Trophoblast cell (in vitro differentiated cells and primary cell): Measurements from ENCODE around the gene BICC1.

Experiments used
- DNase-seq, 2 donors: peaks; one replicate each; pipeline ENCODE4 v3.0.0-alpha.2; 2016
- H2AFZ ChIP-seq: 2 replicates; pipeline ENCODE4 v1.6.1; 2013; ENCODE audit warnings: low read length, moderate library complexity, mild to moderate bottlenecking; ENCODE audit not compliant: insufficient read depth, poor library complexity
- H2AK5ac ChIP-seq: 2 replicates; pipeline ENCODE4 v1.6.1; 2013; ENCODE audit warnings: mild to moderate bottlenecking, low read length
- H2BK120ac ChIP-seq: 2 replicates; pipeline ENCODE4 v1.6.1; 2013; ENCODE audit warnings: low read length, mild to moderate bottlenecking, moderate library complexity; ENCODE audit not compliant: insufficient read depth, poor library complexity
- H2BK12ac ChIP-seq: 2 replicates; pipeline ENCODE4 v1.6.1; 2013; ENCODE audit warnings: mild to moderate bottlenecking, low read length, moderate library complexity
- H2BK5ac ChIP-seq: 2 replicates; pipeline ENCODE4 v1.6.1; 2013; ENCODE audit warnings: low read length, low read depth, moderate library complexity, mild to moderate bottlenecking; ENCODE audit not compliant: poor library complexity
- H3K14ac ChIP-seq: 2 replicates; pipeline ENCODE4 v1.6.1; 2013; ENCODE audit warnings: mild to moderate bottlenecking, low read length
- H3K18ac ChIP-seq: 2 replicates; pipeline ENCODE4 v1.6.1; 2013; ENCODE audit warnings: mild to moderate bottlenecking, low read length
- H3K23ac ChIP-seq: 2 replicates; pipeline ENCODE4 v1.6.1; 2013; ENCODE audit warnings: low read length
- H3K27ac ChIP-seq: 2 replicates; pipeline ENCODE4 v1.5.1; 2013; ENCODE audit warnings: low read depth, mild to moderate bottlenecking, inconsistent platforms, low read length, moderate library complexity
- H3K27me3 ChIP-seq: 2 replicates; pipeline ENCODE4 v1.6.1; 2013; ENCODE audit warnings: inconsistent platforms, mild to moderate bottlenecking, low read length, moderate library complexity; ENCODE audit not compliant: insufficient read depth
- H3K36me3 ChIP-seq, 2 experiments: 1 replicate in 1 of 2; 2 replicates in 1 of 2; pipeline ENCODE4 v1.6.1; 2013; ENCODE audit warnings: low read length in 2 of 2, mild to moderate bottlenecking in 2 of 2, moderate library complexity in 1 of 2; ENCODE audit not compliant: insufficient read depth in 2 of 2, control insufficient read depth in 1 of 2
- H3K4ac ChIP-seq: 2 replicates; pipeline ENCODE4 v1.6.1; 2013; ENCODE audit warnings: low read depth, mild to moderate bottlenecking, low read length, moderate library complexity
- H3K4me1 ChIP-seq, 2 experiments: 1 replicate in 1 of 2; 2 replicates in 1 of 2; pipeline ENCODE4 v1.6.1; 2013; ENCODE audit warnings: low read length in 2 of 2, mild to moderate bottlenecking in 2 of 2, moderate library complexity in 1 of 2; ENCODE audit not compliant: insufficient read depth in 2 of 2, control insufficient read depth in 1 of 2
- H3K4me2 ChIP-seq: 2 replicates; pipeline ENCODE4 v1.6.1; 2013; ENCODE audit warnings: inconsistent platforms, mild to moderate bottlenecking, low read length, moderate library complexity
- H3K4me3 ChIP-seq: 2 replicates; pipeline ENCODE4 v1.5.1; 2013; ENCODE audit warnings: mild to moderate bottlenecking, low read depth, low read length, inconsistent platforms
- H3K79me1 ChIP-seq: one replicate; pipeline ENCODE4 v1.6.1; 2013; ENCODE audit warnings: low read length
- H3K79me2 ChIP-seq: 2 replicates; pipeline ENCODE4 v1.6.1; 2013; ENCODE audit warnings: low read length, mild to moderate bottlenecking; ENCODE audit not compliant: control insufficient read depth, insufficient read depth, poor library complexity
- H3K9ac ChIP-seq: 2 replicates; pipeline ENCODE4 v1.6.1; 2013; ENCODE audit warnings: mild to moderate bottlenecking, low read length
- H3K9me3 ChIP-seq: 2 replicates; pipeline ENCODE4 v1.6.1; 2013; ENCODE audit warnings: low read depth, mild to moderate bottlenecking, control low read depth, inconsistent platforms, low read length; ENCODE audit not compliant: insufficient read depth
- H4K12ac ChIP-seq: 2 replicates; pipeline ENCODE4 v1.6.1; 2013; ENCODE audit warnings: low read depth, mild to moderate bottlenecking, low read length, moderate library complexity
- H4K8ac ChIP-seq: 2 replicates; pipeline ENCODE4 v1.6.1; 2013; ENCODE audit warnings: low read depth, mild to moderate bottlenecking, low read length, moderate library complexity
- H4K91ac ChIP-seq: one replicate; pipeline ENCODE4 v1.6.1; 2013; ENCODE audit warnings: low read depth, mild to moderate bottlenecking, low read length, moderate library complexity
- WGBS: extraction: QIAGEN DNeasy Blood & Tissue Kit; methylation state at CpG from one replicate; pipeline ENCODE4 v1.1.7; 2013; ENCODE audit warnings: missing lambda C conversion rate; ENCODE audit not compliant: insufficient read length, insufficient coverage; ENCODE audit errors: extremely low coverage; 5-methylcytosine and 5-hydroxymethylcytosine counted together

Gene BICC1

GRCh38 chr10:58513188-58514110 is 777 bp downstream of the BICC1 start:
- peaks cover 0 to 3% of the 10 kb centered on the region in 2 experiments for H3K4me1 ChIP-seq
- H3K4me2 ChIP-seq, result peak overlapping the region; percentile 95
- H2BK12ac ChIP-seq, result no peak overlapping the region
- peaks cover 2% of the 10 kb centered on the region for H3K27me3 ChIP-seq
- no peak overlapping the region for H3K18ac ChIP-seq
- no peak overlapping the region for H3K27ac ChIP-seq
- H2AFZ ChIP-seq, result no peak overlapping the region
- H2AK5ac ChIP-seq, result no peak overlapping the region
- H3K4me3 ChIP-seq, result peak overlapping the region; percentile 76
- H3K14ac ChIP-seq, result no peak overlapping the region
- no CpG with 5 or more reads among the region's 53 CpGs for WGBS
- H3K79me2 ChIP-seq, result no peaks in the 10 kb centered on the region
- no peak overlapping the region for H2BK120ac ChIP-seq
- H2BK5ac ChIP-seq, result no peak overlapping the region
- H3K79me1 ChIP-seq, result no peaks in the 10 kb centered on the region
- no peaks in the 10 kb centered on the region for H3K9me3 ChIP-seq
- no peak overlapping the region for H3K4ac ChIP-seq
- DNase-seq, result peak in 1 of 2 donors; percentile 22
- no peak overlapping the region for H3K23ac ChIP-seq
- no peak overlapping the region for H3K9ac ChIP-seq
- H3K36me3 ChIP-seq, result no peaks in the 10 kb centered on the region
- no peak overlapping the region for H4K8ac ChIP-seq
- no peak overlapping the region for H4K12ac ChIP-seq
- H4K91ac ChIP-seq, result no peak overlapping the region

GRCh38 chr10:58514111-58514770 is 1.6 kb downstream of the BICC1 start:
- Histone ChIP-seq H3K18ac (no peak overlapping the region), H2BK12ac (no peak overlapping the region), H3K14ac (no peak overlapping the region), H3K36me3 (no peaks in the 10 kb centered on the region), H2AFZ (no peak overlapping the region), H3K4me2 (no peak overlapping the region), H4K12ac (no peak overlapping the region), H3K4ac (no peak overlapping the region), H4K91ac (no peak overlapping the region), H3K4me1 (peaks cover 0 to 3% of the 10 kb centered on the region in 2 experiments), H3K79me2 (no peaks in the 10 kb centered on the region), H2AK5ac (no peak overlapping the region), H3K23ac (no peak overlapping the region), H3K4me3 (no peak overlapping the region), H3K27me3 (peaks cover 2% of the 10 kb centered on the region), H2BK120ac (no peak overlapping the region), H3K27ac (no peak overlapping the region), H3K79me1 (no peaks in the 10 kb centered on the region), H4K8ac (no peak overlapping the region), H3K9me3 (no peaks in the 10 kb centered on the region), H3K9ac (no peak overlapping the region), H2BK5ac (no peak overlapping the region)
- no peak for DNase-seq
- no CpG with 5 or more reads among the region's 13 CpGs for WGBS

- Histone ChIP-seq H3K4me2 (no peak overlapping the region), H2AFZ (no peak overlapping the region), H3K27ac (no peak overlapping the region), H3K4me1 (peaks cover 0 to 3% of the 10 kb centered on the region in 2 experiments), H3K36me3 (no peaks in the 10 kb centered on the region), H3K14ac (no peak overlapping the region), H2BK120ac (no peak overlapping the region), H2BK12ac (no peak overlapping the region), H3K9me3 (no peaks in the 10 kb centered on the region), H3K4me3 (no peak overlapping the region), H4K91ac (no peak overlapping the region), H3K79me2 (no peaks in the 10 kb centered on the region), H3K4ac (no peak overlapping the region), H2BK5ac (no peak overlapping the region), H4K12ac (no peak overlapping the region), H3K9ac (no peak overlapping the region), H3K18ac (no peak overlapping the region), H4K8ac (no peak overlapping the region), H2AK5ac (no peak overlapping the region), H3K79me1 (no peaks in the 10 kb centered on the region), H3K23ac (no peak overlapping the region), H3K27me3 (peaks cover 2% of the 10 kb centered on the region)
- no CpG with 5 or more reads among the region's 4 CpGs for WGBS
- DNase-seq, result no peak
Measured at GRCh38 chr10:58515291-58515941, 2.7 kb downstream of the BICC1 start.

DNA sequence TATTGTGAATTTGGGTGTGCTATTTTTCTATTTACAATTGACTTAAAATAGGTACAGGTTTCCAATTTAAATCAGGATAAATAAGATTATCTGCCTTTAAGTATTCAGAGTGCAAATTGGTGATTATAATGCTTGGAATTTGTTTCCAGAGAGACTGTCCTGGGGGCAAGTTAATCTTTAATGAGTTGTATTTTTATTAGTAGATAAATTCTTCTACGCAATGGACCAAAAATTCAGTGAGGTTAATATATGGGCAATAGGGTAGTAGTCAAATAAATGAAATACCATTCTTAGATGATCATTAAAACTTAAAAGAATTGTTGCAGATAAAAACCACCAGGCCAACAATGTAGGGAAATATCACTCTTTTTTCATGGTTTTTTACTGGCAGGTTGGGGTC is 3.4 kb downstream of the BICC1 start:
- no peak overlapping the region for H2BK5ac ChIP-seq
- H3K18ac ChIP-seq, result no peak overlapping the region
- H2AFZ ChIP-seq, result no peak overlapping the region
- H3K36me3 ChIP-seq, result no peaks in the 10 kb centered on the region
- no peak overlapping the region for H2AK5ac ChIP-seq
- H3K4ac ChIP-seq, result no peak overlapping the region
- peaks cover 0 to 3% of the 10 kb centered on the region in 2 experiments for H3K4me1 ChIP-seq
- no peaks in the 10 kb centered on the region for H3K79me2 ChIP-seq
- H4K12ac ChIP-seq, result no peak overlapping the region
- H2BK120ac ChIP-seq, result no peak overlapping the region
- H3K27me3 ChIP-seq, result peaks cover 2% of the 10 kb centered on the region
- no peak overlapping the region for H3K27ac ChIP-seq
- H3K14ac ChIP-seq, result no peak overlapping the region
- no peak overlapping the region for H4K8ac ChIP-seq
- H3K4me3 ChIP-seq, result no peak overlapping the region
- DNase-seq, result peak in 1 of 2 donors; percentile 16
- no peak overlapping the region for H3K9ac ChIP-seq
- no peaks in the 10 kb centered on the region for H3K9me3 ChIP-seq
- H2BK12ac ChIP-seq, result no peak overlapping the region
- WGBS, result no CpG with 5 or more reads among the region's 1 CpG
- no peaks in the 10 kb centered on the region for H3K79me1 ChIP-seq
- no peak overlapping the region for H4K91ac ChIP-seq
- no peak overlapping the region for H3K4me2 ChIP-seq
- no peak overlapping the region for H3K23ac ChIP-seq
